Superior temporal gyrus (tissue), 1 donor: ENCODE results near the gene ASCL2.
A peak's percentile ranks its signal among the peaks of the same experiment; 100 is the strongest.

ENCODE experiments used
- DNase-seq: peaks from one replicate; pipeline ENCODE4 v3.0.0-alpha.2; 2016; ENCODE audit errors: extremely low spot score

Gene ASCL2

DNA sequence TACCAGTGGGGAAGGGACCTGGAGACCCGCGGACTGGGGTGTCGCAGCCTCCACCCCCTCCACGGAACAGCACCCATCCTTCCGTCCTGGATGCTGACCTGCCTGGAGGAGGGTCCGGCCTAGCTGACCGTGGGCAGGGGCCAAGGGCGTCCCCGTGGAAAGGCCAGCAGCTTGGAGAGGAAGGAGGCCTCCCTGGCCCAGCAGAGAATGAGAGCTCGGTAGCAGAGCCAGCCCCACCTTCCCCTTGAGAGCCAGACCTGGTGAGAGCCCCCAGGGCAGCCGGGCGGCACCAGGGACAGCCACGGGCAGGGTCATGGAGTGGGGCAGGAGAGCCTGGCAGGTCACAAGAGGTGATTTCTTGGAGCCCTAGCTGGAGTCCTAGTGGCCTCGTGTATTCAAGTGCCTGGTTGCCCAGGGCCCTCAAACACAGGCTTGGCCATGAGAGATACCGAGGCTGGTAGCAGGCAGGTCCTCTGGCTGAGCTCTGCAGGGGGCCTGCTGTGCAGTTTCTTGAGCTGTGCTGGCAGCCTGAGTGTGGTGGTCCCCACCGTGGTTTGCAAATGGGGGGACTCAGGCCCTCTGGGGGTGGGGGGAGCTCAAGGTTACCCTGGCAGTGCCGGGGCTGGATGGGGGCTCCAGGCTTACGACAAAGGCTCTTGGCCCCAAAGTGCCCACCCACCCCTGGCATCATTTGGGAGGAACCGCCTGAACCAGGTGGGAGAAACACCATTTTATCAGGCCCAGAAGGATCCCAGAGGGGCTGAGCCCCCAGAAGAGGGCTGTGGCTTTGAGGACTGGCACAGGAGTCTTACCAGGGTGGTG lies 39.1 kb upstream of the ASCL2 start:
- DNase-seq, result no peak

DNA sequence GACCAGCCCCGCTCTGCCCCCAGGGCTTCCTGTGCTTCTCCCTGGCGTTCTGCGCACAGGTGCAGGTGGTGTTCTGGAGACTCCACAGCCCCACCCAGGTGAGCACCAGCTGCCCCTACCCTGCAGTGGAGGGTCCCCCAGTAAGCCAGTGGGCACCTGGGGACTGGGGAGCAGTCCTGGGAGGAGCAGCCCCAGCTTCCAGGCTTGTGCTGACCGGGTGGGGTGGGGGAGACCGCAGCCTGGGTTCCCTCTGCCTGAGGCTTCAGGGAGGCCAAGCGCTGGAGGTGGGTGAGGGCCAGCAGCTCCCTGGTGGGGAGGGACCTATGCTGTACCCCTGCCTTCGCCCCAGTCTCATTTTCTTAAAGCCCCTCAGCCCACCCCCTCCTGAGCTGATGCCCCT lies 38.3 kb upstream of the ASCL2 start:
- DNase-seq, result no peak

DNA sequence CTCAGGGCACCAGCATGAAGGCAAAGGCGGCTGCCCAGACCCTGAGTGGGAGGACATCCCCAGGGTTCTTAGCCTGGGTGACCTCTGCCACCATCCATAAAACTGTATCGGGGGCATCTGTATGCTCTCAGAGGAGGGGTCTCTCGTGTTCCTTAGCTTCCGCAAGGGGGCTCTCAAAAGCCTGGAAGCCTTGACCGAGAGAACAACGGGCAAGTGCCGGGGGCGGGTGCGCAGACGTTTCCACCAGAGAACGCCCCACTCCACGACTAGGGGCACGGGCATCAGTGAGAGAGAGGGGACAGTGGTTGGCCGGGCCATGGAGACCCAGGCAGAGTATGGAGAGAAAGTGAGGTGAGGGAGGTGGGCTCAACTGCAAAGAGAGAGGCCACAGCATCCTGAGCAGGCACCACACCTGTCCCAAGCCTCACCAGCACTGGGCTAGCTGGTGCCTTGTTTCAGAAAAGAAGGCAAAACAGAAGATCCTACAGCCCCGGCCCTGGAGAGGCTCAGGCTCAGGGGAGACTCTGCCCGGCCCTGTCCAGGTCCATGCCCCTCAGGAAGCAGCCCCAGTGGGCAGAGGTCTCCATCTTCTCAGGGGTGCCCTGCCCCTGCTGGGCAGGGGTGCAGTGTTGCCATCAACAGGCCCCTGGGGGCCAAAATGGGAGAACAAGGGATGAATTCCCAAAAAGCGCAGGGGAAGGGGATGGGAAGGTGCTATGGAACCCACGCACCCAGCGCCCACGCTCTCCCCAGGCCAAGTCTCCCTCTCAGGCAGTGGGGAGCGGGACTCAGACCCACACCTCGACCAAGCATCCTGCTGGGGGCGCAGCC lies 37.3 kb upstream of the ASCL2 start:
- no peak for DNase-seq

DNA sequence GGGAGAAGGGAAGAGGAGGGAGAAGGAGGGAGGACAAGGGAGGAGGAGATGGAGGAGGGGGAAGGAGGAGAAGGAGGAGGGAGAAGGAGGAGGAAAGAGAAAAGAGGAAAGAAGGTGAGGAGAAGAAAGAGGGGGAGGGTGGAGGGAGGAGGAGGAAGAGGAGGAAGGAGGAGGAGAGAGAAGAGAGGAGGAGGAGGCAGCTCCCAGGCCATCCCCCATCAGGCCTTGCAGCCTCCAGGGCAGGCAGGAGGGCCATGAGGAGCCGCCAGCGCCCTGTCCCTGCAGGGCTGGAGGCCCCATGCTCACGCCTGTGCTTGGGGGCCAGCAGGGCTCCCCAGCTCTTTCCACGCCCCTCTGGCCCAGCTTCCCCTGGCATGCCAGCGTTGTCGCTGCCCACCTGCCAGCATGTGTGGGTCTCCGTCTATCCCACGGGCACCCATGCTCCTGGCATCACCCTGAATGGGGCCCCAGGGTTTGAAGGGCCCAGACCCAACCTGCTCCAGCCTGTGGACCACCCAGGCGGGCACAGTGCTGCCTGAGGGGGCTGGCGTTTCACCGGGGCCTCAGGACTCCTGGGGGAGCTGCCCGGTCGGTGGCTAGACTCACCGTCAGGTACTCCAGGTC lies 36.6 kb upstream of the ASCL2 start:
- DNase-seq, result no peak

DNA sequence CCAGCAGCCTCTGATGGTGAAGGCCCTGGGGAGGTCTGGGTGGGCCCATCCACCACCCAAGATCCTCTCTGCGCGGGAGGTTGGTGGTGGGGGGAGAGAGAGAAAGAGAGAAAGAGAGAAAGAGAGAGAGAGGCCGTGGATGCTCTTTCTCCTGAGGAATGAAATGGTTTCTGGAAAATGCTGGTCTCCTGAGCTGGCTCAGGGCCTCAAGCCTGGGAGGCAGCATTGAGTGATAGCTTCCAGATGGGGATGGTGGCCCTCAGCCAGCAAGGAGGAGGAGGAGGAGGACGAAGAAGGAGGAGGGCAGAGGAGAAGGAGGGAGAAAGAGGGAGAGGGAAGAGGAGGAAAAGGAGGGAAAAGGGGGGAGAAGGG lies 36.0 kb upstream of the ASCL2 start:
- DNase-seq, result no peak

DNA sequence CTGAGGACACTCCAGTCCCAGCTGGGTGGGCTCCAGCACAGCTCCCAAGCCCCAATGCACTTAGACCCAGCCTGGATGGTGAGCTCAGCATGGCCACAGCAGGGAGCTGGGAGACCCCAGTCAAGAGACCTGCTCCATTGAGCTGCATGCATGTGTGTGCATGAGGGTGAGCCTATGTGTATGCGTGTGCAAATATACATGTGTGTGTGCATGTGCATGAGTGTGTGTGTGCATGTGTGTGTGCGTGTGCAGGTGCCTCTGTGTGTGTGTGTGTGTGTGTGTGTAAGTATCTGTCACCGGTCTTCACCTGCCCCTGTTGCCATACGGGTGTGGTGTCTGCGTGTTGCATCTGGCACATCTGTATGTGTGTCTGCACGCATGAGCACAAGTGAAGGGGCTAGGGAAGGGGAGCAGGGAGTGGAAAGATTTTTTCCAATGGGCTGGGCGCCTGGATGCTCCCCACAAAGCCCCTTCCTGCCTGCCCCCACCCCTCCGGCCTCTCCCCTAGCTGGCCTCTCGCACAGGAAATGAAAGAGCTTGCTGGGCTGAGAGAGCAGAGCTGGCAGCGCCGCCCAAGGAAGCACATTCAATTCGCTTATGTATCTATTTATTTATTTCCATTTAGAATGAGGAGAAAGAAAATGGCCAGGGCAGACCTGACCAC lies 35.5 kb upstream of the ASCL2 start:
- DNase-seq, result no peak

DNA sequence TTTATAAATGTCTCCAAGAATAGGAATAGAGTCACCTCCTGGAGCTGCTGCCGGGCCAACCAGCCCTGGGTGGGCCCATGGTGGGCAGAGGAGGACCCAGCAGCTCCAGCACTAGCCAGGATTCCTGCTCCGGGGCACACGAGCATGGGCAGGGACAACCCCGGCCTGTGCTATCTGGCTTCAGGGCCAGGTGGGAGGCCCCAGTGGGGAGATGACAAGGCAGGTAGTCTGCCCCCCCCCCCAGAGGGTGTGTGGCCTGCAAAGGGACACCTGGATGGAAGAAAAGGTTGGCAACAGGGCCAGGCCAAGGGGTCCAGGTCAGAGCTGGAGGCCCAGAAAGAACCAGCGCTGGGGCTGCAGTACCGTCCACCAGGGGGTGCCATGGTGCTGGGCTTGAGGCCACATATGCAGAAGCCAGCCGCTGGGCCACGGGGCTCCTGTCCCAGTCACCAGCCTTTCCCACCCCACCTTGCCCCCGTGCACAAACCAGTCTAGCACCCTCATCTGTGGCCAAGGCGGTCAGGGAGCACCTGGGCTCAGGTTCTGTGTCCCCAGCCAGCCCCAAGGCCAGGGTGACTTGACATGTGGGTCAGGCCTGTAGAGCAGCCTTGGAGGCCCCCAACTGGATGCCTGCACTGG lies 34.9 kb upstream of the ASCL2 start:
- DNase-seq, result peak; percentile 80

DNA sequence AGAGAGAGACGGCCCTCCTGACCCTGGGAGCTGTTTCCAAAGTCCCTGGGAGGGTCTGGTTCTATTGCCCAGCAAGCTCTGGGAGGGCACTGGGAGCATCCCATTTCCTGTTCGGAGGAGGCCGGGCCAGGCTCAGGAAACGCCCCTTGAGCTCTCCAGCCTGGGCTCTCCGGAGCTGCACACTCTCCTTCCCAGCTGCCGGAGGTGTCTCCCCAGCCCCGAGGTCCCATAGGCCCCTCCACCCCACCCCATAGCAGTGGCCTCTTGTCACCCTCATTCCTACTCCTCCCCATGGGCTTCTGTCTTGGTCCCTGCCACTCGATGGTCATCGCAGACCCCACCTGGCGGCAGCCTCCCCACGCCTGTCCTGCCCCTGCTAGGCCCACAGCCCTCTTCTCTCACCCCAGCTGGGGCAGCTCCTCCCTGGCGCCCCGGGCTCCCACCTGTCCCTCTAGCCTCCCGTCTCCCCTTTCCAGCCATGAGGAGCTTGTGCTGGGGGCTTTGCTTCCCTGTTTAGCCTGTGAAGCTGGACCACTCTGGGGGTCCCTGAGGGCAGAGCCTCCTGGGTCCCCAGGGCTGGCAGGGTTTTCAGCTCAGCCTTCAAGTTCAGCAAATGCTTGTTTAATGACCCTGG lies 34.2 kb upstream of the ASCL2 start:
- DNase-seq, result no peak

DNA sequence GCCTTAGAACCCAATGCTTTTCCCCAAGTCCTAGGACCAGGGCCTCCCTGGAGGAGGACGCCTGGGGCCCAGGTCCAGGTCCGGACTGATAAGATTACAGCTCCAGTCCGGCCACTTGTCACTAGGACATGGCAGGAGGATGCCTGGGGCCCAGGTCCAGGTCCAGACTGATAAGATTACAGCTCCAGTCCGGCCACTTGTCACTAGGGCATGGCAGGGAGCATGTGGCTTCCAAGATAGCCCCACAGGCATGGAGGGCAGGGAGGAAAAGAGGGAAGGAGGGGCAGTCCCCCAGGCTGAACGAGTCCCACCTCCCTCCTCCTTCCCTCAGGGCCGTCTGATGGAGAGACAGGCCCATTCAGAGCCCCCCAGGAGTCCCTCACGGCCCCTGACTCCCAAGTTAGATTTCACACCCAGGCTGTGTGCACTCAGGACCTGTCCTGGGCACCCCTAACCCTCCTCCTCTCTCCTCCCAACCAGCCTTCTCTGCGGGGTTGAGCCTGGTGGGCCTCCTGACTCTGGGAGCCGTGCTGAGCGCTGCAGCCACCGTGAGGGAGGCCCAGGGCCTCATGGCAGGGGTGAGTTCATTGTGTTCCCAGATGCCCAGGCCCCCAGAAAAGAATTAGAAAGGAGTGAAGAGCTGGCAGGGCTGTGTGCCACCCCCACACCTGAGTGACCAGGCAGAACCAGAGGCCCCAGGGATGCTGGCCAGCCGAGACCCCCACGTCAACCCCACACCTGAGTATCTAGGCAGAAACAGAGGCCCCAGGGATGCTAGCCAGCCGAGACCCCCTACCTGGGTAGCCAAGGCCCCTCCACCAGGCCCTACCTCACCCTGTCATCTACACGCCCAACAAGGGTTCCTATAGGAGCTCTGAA lies 33.5 kb upstream of the ASCL2 start:
- DNase-seq, result no peak

DNA sequence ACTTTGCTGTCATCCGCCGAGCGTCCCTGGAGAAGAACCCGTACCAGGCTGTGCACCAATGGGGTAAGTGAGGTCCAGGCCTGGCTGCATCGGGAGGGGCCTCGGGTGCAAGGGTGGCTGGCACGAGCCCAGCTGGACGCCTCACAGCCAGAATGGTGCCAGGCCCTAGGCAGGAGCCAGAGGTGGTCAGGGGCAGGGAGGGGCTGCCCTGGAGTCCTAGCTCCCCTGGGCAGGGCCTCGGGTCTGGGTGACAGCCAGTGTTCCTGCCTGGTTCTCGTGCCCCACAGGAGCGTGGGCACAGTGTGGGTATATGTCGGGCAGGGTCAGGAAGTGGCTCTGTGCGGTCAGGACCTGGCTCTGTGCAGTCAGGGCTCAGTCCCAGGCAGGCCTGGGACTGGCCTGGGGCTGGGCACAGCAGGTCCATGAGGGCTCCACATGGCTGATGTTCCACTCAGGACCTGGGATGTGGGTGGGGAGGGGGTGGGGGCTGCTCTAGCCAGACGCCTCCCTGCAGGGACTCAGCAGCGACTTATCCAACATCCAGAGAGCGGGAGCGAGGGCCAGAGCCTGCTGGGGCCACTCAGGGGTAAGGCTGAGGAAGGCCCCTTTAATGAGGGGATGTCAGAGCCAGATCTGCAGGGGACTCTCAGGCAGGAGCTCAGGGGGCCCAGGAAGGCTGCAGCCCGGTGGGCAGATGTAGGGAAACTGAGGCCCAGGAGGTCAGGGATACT lies 32.7 kb upstream of the ASCL2 start:
- no peak for DNase-seq

DNA sequence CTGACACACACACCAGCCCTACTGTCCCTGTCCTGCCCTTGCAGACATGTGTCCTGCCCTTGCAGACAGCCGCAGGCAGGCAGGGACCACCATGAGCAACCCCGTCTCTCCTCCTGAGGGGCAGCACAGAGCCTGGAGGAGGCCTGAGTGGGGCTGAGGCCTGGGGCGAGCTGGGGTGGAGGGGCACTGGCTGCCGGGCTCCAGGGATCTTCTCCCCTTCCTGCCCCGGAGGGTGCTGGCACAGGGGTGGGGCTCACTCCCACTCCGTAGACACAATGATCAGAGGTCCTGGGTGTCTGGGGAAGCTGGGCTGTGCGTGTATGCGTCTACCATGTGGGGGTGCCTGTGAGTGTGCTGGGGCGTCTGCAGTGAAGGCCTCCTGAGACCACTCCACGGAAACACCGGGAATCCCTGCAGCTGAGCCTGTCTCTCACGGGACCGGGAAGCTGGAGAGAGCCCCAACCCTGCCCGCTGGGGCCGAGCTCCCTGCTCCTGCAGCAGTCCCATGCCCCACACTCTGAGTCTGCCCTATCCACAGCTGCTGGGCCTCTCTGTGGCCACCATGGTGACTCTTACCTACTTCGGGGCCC lies 32.0 kb upstream of the ASCL2 start:
- DNase-seq, result no peak

DNA sequence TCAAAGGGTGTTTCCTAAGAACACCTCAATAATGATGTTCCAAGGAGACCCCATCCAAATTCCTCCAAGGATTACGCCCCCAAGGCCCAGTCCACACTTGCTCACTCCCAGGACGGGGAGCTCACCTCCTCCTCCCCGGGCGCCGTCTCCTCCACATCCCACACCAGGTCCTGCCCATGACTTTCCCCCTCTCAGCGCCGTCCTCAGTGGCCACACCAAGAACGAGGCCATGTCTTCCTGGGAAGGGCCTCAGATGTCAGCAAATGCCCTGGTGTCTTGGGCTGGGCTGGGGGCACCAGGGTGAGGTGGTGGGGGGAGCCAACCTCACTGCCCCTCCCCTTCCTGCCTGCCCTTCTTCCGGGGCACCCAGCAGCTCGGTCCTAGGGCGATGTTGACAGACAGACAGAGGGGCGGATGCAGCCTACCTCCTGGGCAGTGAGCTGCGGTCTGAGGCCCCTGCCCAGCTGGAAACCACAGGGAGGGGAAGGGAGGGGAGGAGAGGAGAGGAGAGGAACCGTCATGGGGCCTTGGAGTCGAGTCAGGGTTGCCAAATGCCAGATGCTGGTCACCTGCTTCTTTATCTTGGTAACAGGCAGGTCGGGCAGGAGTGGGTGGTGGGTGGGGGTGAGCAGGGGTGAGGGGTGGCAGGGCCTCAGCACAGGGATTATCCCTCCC lies 31.4 kb upstream of the ASCL2 start, which contains the start of the genes C11orf21 and TSPAN32:
Gene C11orf21, minus strand, starts transcription at position 288 of the 675 bp plus-strand sequence. Its CDS starts 110 bp downstream, at position 178.
Gene TSPAN32, plus strand, starts transcription at position 383 of the 675 bp plus-strand sequence. Its CDS starts 137 bp downstream, at position 520.
- DNase-seq, result no peak

DNA sequence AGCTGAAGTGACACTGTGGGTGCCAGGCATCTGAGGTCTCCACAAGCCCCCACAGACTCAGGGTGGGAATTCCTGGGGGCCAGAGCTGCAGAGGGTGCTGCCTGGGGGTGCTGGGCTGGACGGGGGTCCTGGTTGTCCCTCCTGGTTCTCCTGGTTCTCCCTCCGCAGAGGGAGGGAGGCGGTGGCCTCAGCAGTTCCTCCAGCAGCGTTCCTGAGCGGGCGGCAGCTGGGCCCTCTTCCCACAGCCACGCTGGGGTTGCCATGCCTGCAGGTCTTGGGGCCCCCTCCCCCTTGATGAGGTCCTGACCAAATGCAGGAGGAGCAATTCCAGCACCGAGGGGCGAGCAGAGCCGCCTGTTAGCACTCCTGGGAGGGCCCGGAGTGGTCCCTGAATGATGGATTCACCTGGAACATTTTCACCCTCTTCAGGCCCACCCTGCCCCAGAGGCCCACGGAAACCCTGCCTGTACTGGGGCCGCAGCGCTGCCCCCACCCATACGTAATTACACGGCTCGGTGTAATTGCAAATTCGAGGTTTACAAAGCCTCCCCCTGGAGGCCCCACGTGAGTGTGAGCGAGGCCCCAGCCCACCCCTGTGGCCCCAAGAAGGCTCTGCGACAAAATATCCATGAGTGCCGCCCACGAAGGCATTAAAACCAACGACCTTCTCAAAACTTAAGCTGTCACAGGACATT lies 30.7 kb upstream of the ASCL2 start:
- no peak for DNase-seq

DNA sequence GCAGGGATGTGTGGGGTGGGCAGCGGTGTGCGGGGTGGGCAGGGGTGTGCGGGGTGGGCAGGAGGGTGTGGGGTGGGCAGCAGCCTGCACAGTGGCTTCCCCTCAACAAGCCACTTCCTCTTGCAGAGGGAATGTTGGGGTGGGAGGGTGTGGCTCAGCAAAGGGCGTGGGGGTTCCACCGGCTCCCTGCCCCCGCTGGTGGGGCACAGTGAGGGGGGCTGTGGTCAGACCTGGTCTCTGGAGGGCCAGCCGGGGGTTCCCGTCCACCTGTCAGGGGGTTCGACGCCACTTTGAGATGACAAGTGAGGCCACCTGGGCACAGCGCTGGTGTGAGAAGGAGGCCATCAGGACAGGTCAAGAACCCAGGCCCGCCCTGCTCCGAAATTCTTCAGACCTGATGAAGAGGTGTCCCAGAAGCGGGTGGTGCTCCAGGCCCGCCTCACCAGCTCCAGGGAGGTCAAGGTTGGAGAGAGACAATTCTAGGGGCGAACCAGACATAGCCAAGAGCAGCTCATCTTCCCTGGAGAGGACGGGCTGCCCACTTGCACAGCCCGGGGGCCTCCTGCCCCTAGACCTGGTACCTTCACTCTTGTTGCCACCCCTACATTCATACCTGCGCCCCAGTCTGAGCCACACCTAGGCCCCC lies 30.0 kb upstream of the ASCL2 start:
- no peak for DNase-seq

DNA sequence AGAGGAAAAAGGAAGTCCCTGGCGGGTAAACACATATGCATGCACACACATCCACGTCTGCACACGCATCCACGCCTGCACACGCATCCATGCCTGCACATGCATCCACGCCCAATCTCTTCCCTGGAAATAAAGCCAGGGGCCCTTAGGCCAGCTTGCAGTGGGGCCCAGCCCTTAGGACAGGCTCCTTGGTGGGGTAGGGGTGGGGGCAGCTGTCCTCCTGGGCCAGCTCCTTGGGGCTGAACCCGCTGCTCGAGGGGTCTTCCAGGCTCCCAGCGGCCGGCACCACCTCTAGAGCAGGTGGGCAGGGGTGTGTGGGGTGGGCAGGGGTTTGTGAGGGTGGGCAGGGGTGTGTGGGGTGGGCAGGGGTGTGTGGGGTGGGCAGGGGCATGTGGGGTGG lies 29.4 kb upstream of the ASCL2 start:
- DNase-seq, result no peak

DNA sequence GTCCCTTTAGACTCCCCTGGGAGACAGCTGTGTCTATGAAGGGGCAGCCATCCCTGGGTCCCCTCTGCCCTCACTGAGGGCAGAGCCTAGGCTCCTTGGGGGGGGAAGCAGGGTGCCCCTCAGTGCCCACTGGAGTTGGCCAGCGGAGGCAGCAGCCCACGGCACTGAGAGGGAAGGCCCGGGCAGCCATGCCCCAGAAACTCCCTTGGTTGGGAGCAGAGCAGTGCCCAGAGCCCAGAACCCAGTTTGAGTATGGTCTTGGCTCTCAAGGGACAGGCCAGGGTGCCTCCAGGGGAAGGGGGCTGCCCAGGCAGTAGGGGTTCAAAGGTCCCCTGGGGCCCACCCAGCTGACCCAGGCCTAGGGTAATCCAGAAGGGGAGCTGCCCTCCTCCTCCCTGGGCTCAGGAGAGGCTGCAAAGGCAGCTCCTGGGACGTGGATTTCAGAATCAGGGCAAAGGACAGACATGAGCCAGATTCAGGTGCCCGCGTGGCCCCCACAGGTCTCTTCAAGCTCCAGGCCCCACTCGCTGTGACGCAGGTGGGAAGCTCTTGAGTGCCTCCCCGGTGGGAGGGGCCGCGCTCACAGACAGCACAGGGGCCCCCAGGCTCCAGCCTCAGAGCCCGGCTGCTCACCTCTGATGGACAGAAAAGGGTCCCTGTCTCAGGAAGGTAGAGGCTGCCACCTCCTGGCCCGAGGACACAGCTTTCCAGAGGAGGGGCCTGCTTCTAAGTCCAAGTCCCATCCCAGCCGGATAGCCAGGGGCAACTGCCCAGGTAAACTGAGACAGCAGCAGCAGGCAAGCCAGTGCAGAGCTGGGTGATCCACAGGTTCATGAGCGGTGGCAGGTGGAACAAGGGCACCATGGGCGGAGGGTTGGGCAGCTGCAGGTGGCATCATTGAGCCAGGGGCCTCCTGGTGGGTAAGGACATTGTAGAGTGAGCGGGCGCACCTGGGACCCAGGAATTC lies 28.7 kb upstream of the ASCL2 start:
- no peak for DNase-seq
